Left ventricle myocardium inferior (tissue), 1 donor: Measurements from ENCODE around the gene CNIH2. TPM values are rescaled to one million over a fixed set of nuclear protein-coding genes. Genes with fewer than 3 reads are reported as not detected.
A peak's percentile ranks its signal among the peaks of the same experiment; 100 is the strongest.

Experiments used
- DNase-seq: peaks from one replicate; pipeline ENCODE4 v3.0.0-alpha.2; 2020
- H3K27ac ChIP-seq: fragments of 200-600 bp; replicated peaks from 2 replicates; pipeline ENCODE4 v1.8.0; 2021
- H3K27me3 ChIP-seq: fragments of 200-600 bp; 2 replicates; pipeline ENCODE4 v1.8.0; 2021; ENCODE audit warnings: low read depth
- H3K36me3 ChIP-seq: fragments of 200-600 bp; 2 replicates; pipeline ENCODE4 v1.8.0; 2021
- H3K4me1 ChIP-seq: fragments of 200-600 bp; 2 replicates; pipeline ENCODE4 v1.8.0; 2021
- H3K4me3 ChIP-seq: fragments of 200-600 bp; 2 replicates; pipeline ENCODE4 v1.8.0; 2021; ENCODE audit warnings: mild to moderate bottlenecking, moderate library complexity
- H3K9me3 ChIP-seq: fragments of 200-600 bp; replicated peaks from 2 replicates; pipeline ENCODE4 v1.8.0; 2021
- CTCF ChIP-seq: fragments of 200-600 bp; IDR thresholded peaks from 2 replicates; pipeline ENCODE4 v1.8.0; 2021; ENCODE audit warnings: antibody characterized with exemption, mild to moderate bottlenecking, borderline replicate concordance
- intact Hi-C: fragments of 100-400 bp; cut with micrococcal nuclease; formaldehyde crosslinking; loops from one replicate; pipeline ENCODE4 v1.11.0; 2022
- total RNA-seq: library from RNA; stranded (reverse); fragmentation: NEBNext Ultra II Directional; extraction: Animal tissue kit (Norgen Biotek cat#: 25700); gene quantifications from one replicate; pipeline ENCODE4 v1.2.1, GENCODE V29; 2021
- donor health status: DM: no; HTN: yes; CAD: no; lungs with severe emphysema.

CNIH2 gene
- total RNA-seq, 1 donor from 2014 or later, result not detected

GRCh38 chr11:66315921-66316811, 38.2 kb downstream of the CNIH2 start:
- no peaks in the 10 kb centered on the region for H3K9me3 ChIP-seq
- intact Hi-C loops, result no loop called here
- peak overlapping the region; percentile 73 for H3K4me3 ChIP-seq
- DNase-seq, result no peak
- TF ChIP-seq CTCF, result no peak
- H3K4me1 ChIP-seq, result peaks cover 51% of the 10 kb centered on the region
- no peaks in the 10 kb centered on the region for H3K27me3 ChIP-seq
- peak overlapping the region; percentile 92 for H3K27ac ChIP-seq
- H3K36me3 ChIP-seq, result no peaks in the 10 kb centered on the region

GRCh38 chr11:66316849-66317251, 38.9 kb downstream of the CNIH2 start, which contains the start of gene CD248:
Gene CD248 (minus strand): TSS chr11:66317044. CDS start chr11:66317027, 17 bp downstream.
- Histone ChIP-seq H3K27ac (peak within 1 kb of the TSS; percentile 92), H3K4me1 (peaks cover 56% of the 10 kb centered on the region), H3K9me3 (no peaks in the 10 kb centered on the region), H3K36me3 (no peaks in the 10 kb centered on the region), H3K4me3 (peak within 1 kb of the TSS; percentile 73), H3K27me3 (no peaks in the 10 kb centered on the region)
- no peak for TF ChIP-seq CTCF
- DNase-seq, result peak; percentile 87
- intact Hi-C loops, result no loop called here

- Histone ChIP-seq H3K9me3 (no peaks in the 10 kb centered on the region), H3K4me3 (peak overlapping the region; percentile 73), H3K27me3 (no peaks in the 10 kb centered on the region), H3K27ac (peak overlapping the region; percentile 92), H3K36me3 (no peaks in the 10 kb centered on the region), H3K4me1 (peaks cover 60% of the 10 kb centered on the region)
- DNase-seq, result peak; percentile 67
- TF ChIP-seq CTCF, result no peak
- intact Hi-C loops, result no loop called here
Measured at GRCh38 chr11:66317322-66317722, 39.3 kb downstream of the CNIH2 start.

- H3K4me1 ChIP-seq, result peaks cover 63% of the 10 kb centered on the region
- intact Hi-C loops, result no loop called here
Measured at GRCh38 chr11:66317723-66318599, 40.0 kb downstream of the CNIH2 start.

More at GRCh38 chr11:66317723-66318599, 40.0 kb downstream of the CNIH2 start:
- peak; percentile 60 for DNase-seq
- no peaks in the 10 kb centered on the region for H3K36me3 ChIP-seq
- peak overlapping the region; percentile 73 for H3K4me3 ChIP-seq
- H3K9me3 ChIP-seq, result no peaks in the 10 kb centered on the region
- H3K27ac ChIP-seq, result peak overlapping the region; percentile 92
- no peaks in the 10 kb centered on the region for H3K27me3 ChIP-seq
- no peak for TF ChIP-seq CTCF
